Activated CD4-positive, alpha-beta T cell treated with anti-CD3 and anti-CD28 coated beads for 4 hours (primary cell): ENCODE measurements around the gene SPRTN.

Source experiments
- DNase-seq, 2 donors: peaks; one replicate each; pipeline ENCODE4 v3.0.0-alpha.2; 2020

The SPRTN gene

DNA sequence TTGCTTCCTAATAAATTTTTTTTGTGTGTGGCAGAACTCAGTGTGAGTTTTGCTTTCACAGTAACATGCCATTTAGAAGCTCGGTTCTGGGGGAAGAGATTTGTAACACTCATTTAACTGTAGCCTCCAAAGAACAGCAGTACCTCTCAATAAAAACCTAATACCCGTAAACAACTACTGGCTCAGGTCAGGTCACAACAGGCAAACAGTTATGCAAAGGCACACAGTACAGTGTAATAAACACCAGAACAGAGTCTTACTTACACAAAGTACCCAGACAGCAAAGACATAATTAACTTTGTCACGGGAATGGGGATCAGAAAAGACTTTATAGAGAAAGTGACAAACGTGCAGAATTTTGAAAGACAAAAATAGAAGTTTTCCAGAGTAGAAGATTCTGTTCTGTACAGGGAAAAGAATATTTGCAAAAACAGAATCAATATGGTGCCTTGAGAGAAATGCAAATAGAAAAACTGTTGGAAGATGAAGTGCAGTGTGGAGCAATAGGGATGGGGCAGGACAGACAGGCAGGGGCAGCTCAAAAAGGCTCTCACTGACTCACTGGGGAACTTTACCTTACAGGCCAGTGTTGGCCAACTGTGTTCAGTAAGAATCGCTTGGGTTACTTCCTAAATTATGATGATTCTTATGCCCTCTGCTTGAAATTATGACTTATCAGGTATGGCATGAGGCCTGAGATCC is 45.2 kb downstream of the SPRTN start:
- DNase-seq, result no peak

DNA sequence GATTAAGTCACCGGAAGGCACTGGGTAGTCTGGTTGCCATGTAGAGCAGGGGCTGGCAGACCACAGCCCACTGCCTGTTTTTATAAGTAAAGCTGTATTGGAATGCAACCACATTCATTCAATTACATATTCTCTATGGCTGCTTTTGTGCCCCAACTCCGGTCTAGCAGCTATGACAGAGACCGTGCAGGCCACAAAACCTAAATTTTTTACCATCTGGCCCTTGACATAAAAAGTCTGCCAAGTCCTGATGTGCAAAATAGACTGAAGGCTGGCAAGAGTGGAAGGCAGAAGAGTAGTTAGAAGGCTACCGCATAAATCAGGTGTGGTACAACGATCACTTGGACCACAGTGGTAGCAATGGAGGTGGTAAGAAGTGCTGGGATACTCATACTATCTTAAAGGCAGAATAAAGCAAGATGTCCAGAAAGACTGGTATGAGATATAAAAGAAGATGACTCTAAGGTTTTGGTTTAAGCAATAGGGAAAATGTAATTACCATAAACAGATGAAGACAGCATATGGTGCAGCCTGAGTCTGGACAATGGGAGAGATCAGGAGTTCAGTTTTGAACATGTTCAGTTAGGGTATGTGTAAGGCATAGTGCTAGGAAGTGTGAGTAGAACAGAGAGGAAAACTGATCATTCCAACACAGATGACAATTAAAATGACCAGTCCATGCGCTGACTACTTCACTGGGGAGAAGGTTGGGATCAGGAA is 46.8 kb downstream of the SPRTN start:
- DNase-seq, result no peak

GRCh38 chr1:231385416-231385748 is 47.3 kb downstream of the SPRTN start:
- no peak for DNase-seq

- DNase-seq, result no peak
These were observed 48.4 kb downstream of the SPRTN start for GRCh38 chr1:231386466-231386865.

- DNase-seq, result no peak
These were observed 49.9 kb downstream of the SPRTN start for GRCh38 chr1:231387770-231388669.

- no peak for DNase-seq
These were observed 52.0 kb downstream of the SPRTN start for GRCh38 chr1:231390071-231390470.

DNA sequence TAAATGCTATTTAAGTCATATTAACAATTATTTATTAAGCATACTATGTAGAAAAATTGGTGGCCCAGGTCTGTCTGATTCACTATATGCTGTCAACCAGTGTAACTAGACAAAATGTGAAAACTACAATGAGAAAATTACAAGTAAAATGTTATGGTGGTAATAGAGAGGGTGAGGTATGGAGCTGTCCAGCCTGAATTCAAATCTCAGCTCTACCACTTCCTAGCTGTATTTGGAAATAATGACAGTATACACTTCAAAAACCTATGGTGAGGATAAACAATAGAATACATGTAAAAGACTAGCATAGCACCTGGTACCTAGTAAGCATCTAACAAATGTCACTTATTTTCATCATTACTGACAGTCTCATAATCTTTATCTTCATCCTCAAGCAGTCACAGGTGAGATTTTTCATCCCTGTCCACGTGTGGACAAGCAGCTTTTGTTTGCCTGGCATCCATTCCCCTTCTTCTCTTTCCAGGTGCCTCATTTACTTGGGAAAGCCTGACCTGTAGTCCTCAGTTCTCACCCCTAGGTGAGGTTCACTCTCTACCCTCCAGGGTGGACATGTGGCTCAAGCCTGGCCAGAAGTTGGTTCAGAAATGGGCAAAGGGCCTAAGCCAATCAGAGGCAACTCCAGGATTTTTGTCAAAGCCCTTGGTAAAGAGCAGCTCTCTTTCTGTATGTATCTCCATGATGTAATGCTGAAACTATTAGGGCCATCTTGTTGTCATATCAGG is 54.5 kb downstream of the SPRTN start:
- DNase-seq, result no peak

DNA sequence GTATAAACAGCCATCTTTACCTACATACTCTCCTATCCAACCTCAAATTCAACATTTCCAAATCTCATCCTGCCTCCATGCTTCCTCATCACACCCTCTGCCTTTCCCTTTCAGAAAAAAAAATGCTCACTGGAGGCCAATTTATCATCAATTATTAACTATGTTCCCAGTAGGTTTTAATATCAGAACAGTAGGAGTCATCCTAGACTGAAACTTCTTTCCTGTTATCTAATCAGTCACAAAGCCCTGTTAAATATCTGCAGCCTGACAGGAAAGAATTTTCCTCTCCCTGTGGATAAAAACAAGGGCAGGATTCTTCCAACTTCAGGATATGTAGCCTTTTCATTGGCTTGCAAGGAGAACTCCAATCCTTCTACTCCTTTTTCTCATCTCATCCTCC is 55.6 kb downstream of the SPRTN start:
- no peak for DNase-seq

DNA sequence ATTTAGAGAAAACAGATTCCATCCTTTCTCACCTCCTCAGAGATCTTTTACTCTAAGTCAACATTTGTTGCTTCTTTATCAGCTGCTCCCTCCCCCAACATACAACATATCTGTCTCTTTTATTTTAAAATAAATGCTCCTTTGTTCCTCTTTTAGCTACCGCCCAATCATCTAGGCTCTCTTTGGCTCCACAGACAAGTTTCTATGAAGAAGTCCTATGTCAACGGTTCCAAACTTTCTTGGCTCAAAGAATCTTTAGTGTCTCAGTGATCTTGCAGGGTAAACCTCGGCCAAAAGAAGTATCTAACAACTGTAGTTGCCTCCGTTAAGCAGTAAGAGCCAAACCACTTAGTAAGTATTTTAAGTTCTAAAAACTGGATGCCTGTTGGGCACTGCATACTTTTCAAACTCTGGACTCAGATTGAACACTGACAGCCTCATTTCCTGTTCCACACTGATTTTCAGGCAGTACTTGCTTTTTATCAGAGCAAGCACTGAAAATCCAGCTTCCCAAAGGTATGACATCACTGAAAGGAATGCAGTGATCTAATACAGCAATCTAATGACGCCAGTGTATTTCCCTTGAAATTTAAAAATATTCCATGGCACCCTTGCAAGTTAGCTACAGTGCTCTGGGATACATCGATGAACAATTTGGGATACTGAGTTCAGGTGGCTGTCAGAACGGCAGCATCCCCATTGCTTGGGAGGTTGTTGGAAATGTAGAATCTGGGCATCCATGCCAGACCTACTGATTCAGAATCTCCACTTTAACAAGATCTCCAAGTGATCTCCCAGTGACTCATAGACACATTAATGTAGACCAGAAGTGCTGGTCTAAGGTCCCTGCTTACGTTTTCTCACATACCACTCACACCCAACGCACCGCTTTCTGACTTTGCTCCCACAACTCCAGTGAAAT is 57.2 kb downstream of the SPRTN start:
- DNase-seq, result no peak

DNA sequence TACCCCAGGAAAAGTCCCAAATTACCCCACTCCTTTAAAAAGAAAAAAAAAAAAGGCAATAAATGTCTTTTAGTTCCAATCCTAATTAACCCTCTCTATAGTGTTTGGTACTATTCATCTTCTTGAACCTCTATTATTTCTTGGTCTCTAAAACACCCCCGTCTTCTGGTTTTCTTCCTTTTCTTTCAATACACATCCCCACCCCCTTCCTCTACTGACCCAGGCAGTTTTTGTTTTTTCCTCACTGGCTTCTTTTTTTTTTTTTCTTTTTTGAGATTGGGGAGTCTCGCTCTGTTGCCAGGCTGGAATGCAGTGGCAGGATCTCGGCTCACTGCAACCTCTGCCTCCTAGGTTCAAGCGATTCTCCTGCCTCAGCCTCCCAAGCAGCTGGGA is 57.9 kb downstream of the SPRTN start:
- no peak for DNase-seq

GRCh38 chr1:231396643-231397042 is 58.5 kb downstream of the SPRTN start:
- DNase-seq, result no peak

GRCh38 chr1:231397886-231398671 is 60.0 kb downstream of the SPRTN start:
- no peak for DNase-seq

DNA sequence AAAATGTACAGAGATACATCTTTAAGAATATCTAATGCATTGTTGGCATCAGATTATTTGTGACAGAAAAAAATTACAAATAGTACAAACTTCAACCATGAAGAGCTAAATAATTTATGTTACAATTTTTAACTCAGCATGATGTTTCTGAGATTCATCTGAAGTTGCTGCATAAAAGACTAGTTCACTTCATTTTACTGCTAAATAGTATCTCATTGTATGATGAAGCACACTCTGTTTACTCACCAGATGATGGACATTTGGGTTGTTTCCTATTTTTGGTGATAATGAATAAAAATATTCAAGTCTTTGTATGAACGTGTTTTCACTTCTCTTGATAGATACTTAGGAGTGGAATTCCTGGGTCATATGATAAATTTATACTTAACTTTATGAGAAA is 63.4 kb downstream of the SPRTN start:
- no peak for DNase-seq

DNA sequence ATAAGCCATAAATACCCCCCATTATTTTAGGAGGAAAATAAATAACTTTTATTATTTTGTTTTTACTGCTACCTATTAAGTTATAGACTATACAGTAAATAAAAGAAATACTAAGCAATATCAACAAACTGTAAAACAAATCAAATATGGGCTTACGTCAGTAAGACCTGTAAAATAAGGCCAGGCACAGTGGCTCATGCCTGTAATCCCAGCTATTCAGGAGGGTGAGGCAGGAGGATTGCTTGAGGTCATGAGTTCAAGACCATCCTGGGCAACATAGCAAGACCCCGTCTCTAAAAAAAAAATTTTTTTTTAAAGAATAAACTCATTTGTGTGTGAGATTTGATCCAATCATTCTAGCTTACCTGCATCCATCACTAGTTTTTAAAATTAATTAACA is 66.2 kb downstream of the SPRTN start:
- no peak for DNase-seq
